Measurements from ENCODE around the gene ATXN2.

Gene ATXN2

GRCh38 chr12:111590552-111590951, 8.6 kb downstream of the ATXN2 start:
- TF ChIP-seq, protein P1, sequence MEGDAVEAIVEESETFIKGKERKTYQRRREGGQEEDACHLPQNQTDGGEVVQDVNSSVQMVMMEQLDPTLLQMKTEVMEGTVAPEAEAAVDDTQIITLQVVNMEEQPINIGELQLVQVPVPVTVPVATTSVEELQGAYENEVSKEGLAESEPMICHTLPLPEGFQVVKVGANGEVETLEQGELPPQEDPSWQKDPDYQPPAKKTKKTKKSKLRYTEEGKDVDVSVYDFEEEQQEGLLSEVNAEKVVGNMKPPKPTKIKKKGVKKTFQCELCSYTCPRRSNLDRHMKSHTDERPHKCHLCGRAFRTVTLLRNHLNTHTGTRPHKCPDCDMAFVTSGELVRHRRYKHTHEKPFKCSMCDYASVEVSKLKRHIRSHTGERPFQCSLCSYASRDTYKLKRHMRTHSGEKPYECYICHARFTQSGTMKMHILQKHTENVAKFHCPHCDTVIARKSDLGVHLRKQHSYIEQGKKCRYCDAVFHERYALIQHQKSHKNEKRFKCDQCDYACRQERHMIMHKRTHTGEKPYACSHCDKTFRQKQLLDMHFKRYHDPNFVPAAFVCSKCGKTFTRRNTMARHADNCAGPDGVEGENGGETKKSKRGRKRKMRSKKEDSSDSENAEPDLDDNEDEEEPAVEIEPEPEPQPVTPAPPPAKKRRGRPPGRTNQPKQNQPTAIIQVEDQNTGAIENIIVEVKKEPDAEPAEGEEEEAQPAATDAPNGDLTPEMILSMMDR (IDR thresholded peaks at IDR 0.05) = no peak

DNA sequence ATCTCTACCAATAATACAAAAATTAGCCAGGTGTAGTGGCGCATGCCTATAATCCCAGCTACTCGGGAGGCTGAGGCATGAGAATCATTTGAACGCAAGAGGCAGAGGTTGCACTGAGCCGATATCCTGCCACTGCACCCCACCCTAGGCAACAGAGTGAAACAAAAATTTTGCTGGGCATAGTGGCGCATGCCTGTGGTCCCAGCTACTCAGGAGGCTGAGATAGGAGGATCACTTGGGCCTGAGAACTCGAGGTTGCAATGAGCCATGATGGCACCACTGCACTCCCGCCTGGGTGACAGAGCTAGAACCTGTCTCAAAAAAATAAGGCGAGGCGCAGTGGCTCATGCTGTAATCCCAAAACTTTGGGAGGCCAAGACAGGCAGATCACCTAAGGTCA, 9.5 kb downstream of the ATXN2 start:
- TF ChIP-seq, protein P1 (IDR thresholded peaks at IDR 0.05) = no peak

- TF ChIP-seq, protein P1 (IDR thresholded peaks at IDR 0.05) = no peak
Observed at GRCh38 chr12:111588010-111588409, 11.1 kb downstream of the ATXN2 start.

GRCh38 chr12:111586986-111587385, 12.1 kb downstream of the ATXN2 start:
- TF ChIP-seq, protein P1 (IDR thresholded peaks at IDR 0.05) = no peak

GRCh38 chr12:111585690-111586089, 13.4 kb downstream of the ATXN2 start:
- TF ChIP-seq, protein P1 (IDR thresholded peaks at IDR 0.05) = no peak

- TF ChIP-seq, protein P1 (IDR thresholded peaks at IDR 0.05) = no peak
Observed at GRCh38 chr12:111584959-111585358, 14.2 kb downstream of the ATXN2 start.

DNA sequence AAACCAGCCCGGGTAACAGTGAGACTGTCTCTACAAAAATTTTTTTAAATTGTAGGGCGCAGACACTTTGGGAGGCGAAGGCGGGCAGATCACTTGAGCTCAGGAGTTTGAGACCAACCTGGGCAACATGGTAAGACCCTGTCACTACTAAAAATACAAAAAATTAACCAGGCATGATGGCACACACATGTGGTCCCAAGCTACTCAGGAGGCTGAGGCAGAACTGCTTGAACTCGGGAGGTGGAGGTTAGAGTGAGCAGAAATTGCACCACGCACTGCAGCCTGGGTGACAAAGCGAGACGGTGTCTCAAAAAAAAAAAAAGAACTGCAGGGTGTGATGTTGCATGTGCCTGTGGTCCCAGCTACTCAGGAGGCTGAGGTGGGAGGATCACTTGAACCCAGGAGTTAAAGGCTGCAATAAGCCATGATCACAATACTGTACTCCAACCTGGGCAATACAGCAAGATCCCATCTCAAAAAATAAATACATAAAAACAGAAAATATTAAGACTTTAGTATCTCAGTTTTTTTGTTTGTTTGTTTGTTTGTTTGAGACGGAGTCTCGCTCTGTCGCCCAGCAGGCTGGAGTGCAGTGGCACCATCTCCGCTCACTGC, 16.9 kb downstream of the ATXN2 start:
- TF ChIP-seq, protein P1 (IDR thresholded peaks at IDR 0.05) = no peak
